Right lobe of liver (tissue), 6 donors: ENCODE measurements around the gene PPP1R3D. TPM values are rescaled to one million over a fixed set of nuclear protein-coding genes. Genes with fewer than 3 reads are reported as not detected.
"Not testable (repeated sequence)": the region's sequence is repeated elsewhere in the genome, so short reads cannot be mapped to it uniquely, and the experiment has no call there.

ENCODE experiments used
- ATAC-seq, 4 donors: fragments of 200-7000 bp; cut with Tn5 transposase; one replicate each; pipeline ENCODE4 v1.9.1; 2020; ENCODE audit warnings: mild to moderate bottlenecking in 4 of 4, moderate library complexity in 4 of 4
- DNase-seq, 3 donors: peaks; one replicate each; pipeline ENCODE4 v3.0.0-alpha.2; 2020
- H3K27ac ChIP-seq, 3 donors: fragments of 200-600 bp; one replicate each; pipeline ENCODE4 v1.8.0; 2022
- H3K27me3 ChIP-seq, 2 donors: fragments of 200-600 bp; one replicate each; pipeline ENCODE4 v1.8.0; 2022
- H3K36me3 ChIP-seq, 4 donors: fragments of 200-600 bp; sonication (generic) in 1 of 4; one replicate each; pipeline versions ENCODE4 v1.5.1 to v1.8.0; 2017 to 2022; ENCODE audit warnings: control low read depth in 1 of 4
- H3K4me1 ChIP-seq, 4 donors: fragments of 200-600 bp; sonication (generic) in 1 of 4; one replicate each; pipeline versions ENCODE4 v1.5.1 to v1.8.0; 2017 to 2022; ENCODE audit warnings: control low read depth in 1 of 4
- H3K4me3 ChIP-seq, 3 donors: fragments of 200-600 bp; one replicate each; pipeline ENCODE4 v1.8.0; 2022
- H3K9me3 ChIP-seq, 4 donors: fragments of 200-600 bp; sonication (generic) in 1 of 4; one replicate each; pipeline versions ENCODE4 v1.5.1 to v1.8.0; 2017 to 2022; ENCODE audit warnings: control low read depth in 1 of 4
- POLR2A ChIP-seq: fragments of 450-650 bp; IDR thresholded peaks from one replicate; pipeline ENCODE4 v1.6.1; 2017; ENCODE audit warnings: antibody characterized with exemption, mild to moderate bottlenecking
- WGBS: methylation state at CpG from one replicate; pipeline ENCODE4 v1.1.6; 2018; ENCODE audit warnings: low coverage, low lambda C conversion rate; ENCODE audit not compliant: insufficient coverage; ENCODE audit errors: missing lambda C conversion rate; 5-methylcytosine and 5-hydroxymethylcytosine counted together
- intact Hi-C, 2 donors: fragments of 100-400 bp; cut with DNase I; formaldehyde crosslinking; loops; one replicate each; pipeline versions ENCODE4 v1.11.2 to v1.14.1; 2022
- total RNA-seq, 6 experiments: library from RNA; depleted of rRNA in 2 of 6; stranded (reverse); fragments of >200 nt in 2 of 6; fragmentation: NEBNext Ultra II Directional in 3 of 6; extraction: Animal tissue kit (Norgen Biotek cat#: 25700) in 3 of 6; gene quantifications; one replicate each; pipeline versions ENCODE4 v1.1.0 to v1.2.4, GENCODE V29; 2016 to 2023
- TF ChIP-seq, protein P1 (sequence below), 4 donors: fragments of 200-600 bp in 3 of 4; fragments of 450-650 bp in 1 of 4; IDR thresholded peaks; one replicate each; pipeline versions ENCODE4 v1.5.1 to v1.8.0; 2016 to 2022; ENCODE audit warnings: antibody characterized with exemption in 4 of 4, mild to moderate bottlenecking in 2 of 4
- donor health status: DM: no; HTN: yes; CAD: no.
- donor health status: DM: no; HTN: no; CAD: no.
- donor health status: DM: no; HTN: no; CAD: no.
- donor health status: DM: no; HTN: yes; CAD: no.
- donor health status: DM: no; HTN: yes; CAD: no.

The PPP1R3D gene
- total RNA-seq, 6 experiments from 2014 or later = 0.51 to 1.6 (median 1.0) TPM

DNA sequence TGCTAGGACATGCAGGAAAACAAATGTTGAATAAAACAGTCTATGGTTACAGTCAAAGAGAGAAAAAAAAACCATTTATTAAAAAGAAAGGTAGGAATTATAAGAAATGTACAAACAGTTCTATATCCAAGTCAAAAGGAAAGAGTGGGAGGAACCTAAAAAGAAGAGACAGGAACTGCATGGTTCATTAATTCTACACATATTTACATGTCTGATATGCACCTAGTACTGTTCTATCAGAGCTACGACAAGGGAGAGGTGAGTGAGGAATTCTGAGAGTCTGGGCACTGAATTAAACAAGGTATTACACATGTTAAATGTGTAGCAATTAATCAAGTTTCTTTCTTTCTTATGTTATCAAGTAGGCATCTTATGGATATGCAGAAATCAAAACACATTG is 48.5 kb downstream of the PPP1R3D start:
- intact Hi-C loops = no loop called here
- Histone ChIP-seq H3K4me1 (no peaks in the 10 kb centered on the region), H3K27ac (no peak overlapping the region), H3K4me3 (no peak overlapping the region), H3K9me3 (no peaks in the 10 kb centered on the region), H3K36me3 (no peaks in the 10 kb centered on the region), H3K27me3 (no peaks in the 10 kb centered on the region)
- ATAC-seq (no peak), DNase-seq (no peak)
- WGBS = 60% methylated on average over 1 of the region's 1 CpG
- TF ChIP-seq, protein P1, sequence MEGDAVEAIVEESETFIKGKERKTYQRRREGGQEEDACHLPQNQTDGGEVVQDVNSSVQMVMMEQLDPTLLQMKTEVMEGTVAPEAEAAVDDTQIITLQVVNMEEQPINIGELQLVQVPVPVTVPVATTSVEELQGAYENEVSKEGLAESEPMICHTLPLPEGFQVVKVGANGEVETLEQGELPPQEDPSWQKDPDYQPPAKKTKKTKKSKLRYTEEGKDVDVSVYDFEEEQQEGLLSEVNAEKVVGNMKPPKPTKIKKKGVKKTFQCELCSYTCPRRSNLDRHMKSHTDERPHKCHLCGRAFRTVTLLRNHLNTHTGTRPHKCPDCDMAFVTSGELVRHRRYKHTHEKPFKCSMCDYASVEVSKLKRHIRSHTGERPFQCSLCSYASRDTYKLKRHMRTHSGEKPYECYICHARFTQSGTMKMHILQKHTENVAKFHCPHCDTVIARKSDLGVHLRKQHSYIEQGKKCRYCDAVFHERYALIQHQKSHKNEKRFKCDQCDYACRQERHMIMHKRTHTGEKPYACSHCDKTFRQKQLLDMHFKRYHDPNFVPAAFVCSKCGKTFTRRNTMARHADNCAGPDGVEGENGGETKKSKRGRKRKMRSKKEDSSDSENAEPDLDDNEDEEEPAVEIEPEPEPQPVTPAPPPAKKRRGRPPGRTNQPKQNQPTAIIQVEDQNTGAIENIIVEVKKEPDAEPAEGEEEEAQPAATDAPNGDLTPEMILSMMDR (IDR thresholded peaks at IDR 0.05) = no peak
- no peak for TF ChIP-seq POLR2A

DNA sequence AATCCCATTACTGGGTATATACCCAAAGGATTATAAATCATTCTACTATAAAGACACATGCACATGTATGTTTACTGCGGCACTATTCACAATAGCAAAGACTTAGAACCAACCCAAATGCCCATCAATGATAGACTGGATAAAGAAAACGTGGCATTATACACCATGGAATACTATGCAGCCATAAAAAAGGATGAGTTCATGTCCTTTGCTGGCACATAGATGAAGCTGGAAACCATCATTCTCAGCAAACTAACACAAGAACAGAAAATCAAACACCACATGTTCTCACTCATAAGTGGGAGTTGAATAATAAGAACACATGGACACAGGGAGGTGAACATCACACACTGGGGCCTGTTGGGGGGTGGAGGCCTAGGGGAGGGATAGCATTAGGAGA is 50.1 kb downstream of the PPP1R3D start:
- H3K27me3 ChIP-seq, H3K4me3 ChIP-seq, H3K36me3 ChIP-seq, ATAC-seq, H3K4me1 ChIP-seq, intact Hi-C loops, H3K9me3 ChIP-seq, H3K27ac ChIP-seq, DNase-seq: not testable (repeated sequence)
- WGBS = 79% methylated on average over 2 of the region's 2 CpGs

DNA sequence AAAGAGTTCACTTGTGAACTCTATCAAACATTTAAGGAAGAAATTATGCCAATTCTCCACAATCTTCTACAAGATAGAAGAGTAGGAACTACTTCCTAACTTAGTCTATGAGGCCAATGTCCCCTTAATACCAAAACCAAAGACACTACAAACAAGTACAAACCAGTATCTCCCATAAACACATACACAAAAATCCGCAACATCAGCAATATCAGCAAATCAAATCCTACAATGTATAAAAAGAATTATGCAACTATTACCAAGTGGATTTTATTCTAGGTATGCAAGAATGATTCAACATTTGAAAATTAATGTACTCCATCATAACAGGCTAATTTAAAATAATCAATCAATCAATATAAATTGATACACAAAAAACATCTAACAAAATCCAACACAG is 52.1 kb downstream of the PPP1R3D start:
- Histone ChIP-seq H3K4me3 (no peak overlapping the region), H3K36me3 (no peaks in the 10 kb centered on the region), H3K27ac (no peak overlapping the region), H3K4me1 (peaks cover 0 to 3% (median 0%) of the 10 kb centered on the region in 4 donors), H3K9me3 (no peaks in the 10 kb centered on the region), H3K27me3 (no peaks in the 10 kb centered on the region)
- TF ChIP-seq POLR2A = no peak
- TF ChIP-seq, protein P1 (IDR thresholded peaks at IDR 0.05) = no peak
- 63% methylated on average over 1 of the region's 1 CpG for WGBS
- ATAC-seq = no peak
- intact Hi-C loops = no loop called here
- no peak for DNase-seq

Other genes with a start within 250 kb of the PPP1R3D start
- gene SYCP2, start 6.7 kb downstream of the PPP1R3D start, total RNA-seq = under 1 TPM; 0.18 to 0.95 (median 0.63) TPM
- gene FAM217B, start 84 bp upstream of the PPP1R3D start, total RNA-seq = 1 to 10 TPM; 1.2 to 3.6 (median 2.2) TPM
- gene CDH26, start 18.1 kb upstream of the PPP1R3D start, total RNA-seq = under 1 TPM in 5 of 6 experiments, not detected in 1; 0.07 to 0.25 (median 0.12) TPM